T-helper 9 cell (primary cell): ENCODE data around the gene TCTN3.
A peak's percentile ranks its signal among the peaks of the same experiment; 100 is the strongest.
"Not testable (repeated sequence)": the region's sequence is repeated elsewhere in the genome, so short reads cannot be mapped to it uniquely, and the experiment has no call there.

Source experiments
- DNase-seq: peaks from one replicate; pipeline ENCODE4 v3.0.0-alpha.2; 2020
- total RNA-seq, 2 donors: gene quantifications; one replicate each; lab custom pipeline; 2026; lab: John Stamatoyannopoulos, UW

TCTN3 gene, protein sequence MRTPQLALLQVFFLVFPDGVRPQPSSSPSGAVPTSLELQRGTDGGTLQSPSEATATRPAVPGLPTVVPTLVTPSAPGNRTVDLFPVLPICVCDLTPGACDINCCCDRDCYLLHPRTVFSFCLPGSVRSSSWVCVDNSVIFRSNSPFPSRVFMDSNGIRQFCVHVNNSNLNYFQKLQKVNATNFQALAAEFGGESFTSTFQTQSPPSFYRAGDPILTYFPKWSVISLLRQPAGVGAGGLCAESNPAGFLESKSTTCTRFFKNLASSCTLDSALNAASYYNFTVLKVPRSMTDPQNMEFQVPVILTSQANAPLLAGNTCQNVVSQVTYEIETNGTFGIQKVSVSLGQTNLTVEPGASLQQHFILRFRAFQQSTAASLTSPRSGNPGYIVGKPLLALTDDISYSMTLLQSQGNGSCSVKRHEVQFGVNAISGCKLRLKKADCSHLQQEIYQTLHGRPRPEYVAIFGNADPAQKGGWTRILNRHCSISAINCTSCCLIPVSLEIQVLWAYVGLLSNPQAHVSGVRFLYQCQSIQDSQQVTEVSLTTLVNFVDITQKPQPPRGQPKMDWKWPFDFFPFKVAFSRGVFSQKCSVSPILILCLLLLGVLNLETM
- 23.4 to 44.4 reads per million in 2 donors for total RNA-seq

DNA sequence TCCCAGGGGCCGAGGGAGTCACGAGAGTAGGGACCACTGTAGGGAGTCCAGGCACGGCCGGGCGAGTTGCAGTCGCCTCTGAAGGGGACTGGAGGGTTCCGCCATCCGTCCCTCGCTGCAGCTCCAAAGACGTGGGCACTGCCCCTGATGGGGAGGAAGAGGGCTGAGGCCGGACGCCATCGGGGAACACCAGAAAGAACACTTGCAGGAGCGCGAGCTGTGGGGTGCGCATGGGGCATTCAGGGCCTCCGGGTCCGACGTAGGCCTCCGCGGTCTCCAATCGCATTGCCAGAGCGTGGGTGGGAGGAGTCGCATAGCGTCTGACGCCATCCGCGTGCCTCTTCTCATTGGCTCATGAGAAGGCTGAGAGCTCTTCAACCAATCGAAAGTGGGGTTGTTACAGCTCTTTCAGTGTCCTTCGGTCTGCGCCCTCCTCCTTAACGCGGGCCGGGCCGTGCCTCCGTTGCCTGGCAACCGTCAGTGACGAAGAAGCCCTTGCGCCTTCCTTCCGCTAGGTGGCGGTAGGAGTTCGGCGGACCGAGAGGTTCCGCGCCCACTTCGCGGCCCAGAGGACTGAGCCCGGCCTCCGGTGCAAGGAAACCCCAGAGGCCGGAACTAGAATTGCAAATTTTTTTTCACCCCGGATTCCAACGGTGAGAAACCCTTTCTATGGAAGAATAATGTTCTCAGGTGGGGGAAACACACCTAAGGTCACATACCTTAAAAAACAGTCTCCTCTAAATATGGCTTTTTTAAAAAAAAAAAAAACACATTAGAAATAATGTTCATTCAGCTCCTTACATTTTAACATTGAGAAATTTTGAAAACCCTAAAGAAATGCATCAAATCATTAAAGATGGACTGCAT lies at the start of gene TCTN3:
TCTN3 (minus strand) TSS at position 260 of the 867 bp plus-strand sequence; CDS start at position 232, 28 bp downstream.
- peak; percentile 88 for DNase-seq

DNA sequence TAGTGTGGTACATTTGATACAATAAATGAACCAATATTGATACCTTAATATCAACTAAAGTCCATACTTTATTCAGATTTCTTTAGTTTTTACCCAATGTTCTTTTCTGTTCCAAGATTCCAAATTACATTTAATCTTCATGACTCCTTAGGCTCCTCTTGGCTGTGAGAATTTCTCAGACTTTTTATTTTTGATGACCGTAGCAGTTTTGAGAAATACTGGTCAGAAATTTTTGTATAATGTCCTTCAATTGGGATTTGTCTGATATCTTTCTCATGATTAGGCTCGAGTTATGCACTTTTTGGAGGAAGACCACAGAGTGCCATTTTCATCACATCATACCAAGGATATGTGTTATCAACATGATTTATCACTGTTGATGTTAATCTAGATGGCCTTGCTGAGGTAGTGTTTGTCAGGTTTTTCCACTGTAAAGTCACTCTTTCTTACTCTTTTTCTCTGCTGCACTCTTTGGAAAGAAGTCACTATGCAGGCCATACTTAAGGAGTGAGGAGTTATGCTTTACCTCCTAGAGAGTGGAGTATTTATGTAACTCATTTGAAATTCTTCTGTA lies 49.3 kb upstream of the TCTN3 start:
- no peak for DNase-seq

DNA sequence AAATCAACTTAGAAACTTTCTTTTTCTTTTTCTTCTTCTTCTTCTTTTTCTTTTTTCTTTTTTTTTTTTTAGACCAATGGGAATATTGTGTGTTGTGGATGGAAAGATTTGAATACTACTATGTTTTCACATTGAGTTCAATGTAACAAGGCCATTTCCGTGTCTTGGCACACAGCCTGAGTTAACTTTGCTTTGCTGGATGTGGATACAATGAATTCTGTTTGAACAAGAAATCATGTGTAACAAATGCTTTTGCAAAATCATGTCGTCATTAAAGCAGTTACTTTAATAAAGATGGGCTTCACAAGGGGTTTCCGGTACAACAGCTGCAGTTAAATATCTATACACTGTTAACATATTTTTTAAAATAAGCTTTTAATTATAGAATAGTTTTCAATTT lies 48.8 kb upstream of the TCTN3 start:
- DNase-seq = no peak

DNA sequence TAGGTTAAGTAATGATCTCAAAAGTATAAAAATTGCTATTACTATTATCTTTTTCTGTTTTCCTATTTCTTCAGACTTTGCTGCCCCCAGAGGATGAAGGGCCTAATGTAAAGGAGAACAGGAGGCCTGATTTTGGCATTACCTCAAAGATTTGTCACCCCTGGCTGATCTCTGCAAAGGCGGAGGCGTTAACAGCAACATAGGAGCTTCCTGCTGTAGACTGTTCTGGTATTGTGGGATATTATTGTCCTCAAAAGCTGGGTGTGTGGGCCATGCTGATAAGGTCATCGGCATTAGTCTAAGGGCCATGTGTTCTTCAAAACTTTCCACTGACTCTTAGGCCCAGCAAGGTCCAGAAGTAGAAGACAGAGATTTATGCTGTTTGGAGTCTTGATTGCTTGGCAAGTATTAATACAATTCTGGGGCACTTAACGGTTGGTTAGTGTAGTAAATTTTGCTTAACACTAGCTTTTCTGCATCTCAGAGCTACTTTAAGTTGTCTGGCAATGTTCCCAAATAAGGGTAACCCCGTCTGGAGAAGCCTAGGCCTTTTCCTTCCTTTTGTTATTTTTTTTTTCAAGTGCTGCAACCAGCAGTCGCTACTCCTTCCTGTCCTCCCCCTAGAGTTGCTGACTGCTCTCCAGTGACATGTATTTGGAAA lies 48.2 kb upstream of the TCTN3 start:
- no peak for DNase-seq

DNA sequence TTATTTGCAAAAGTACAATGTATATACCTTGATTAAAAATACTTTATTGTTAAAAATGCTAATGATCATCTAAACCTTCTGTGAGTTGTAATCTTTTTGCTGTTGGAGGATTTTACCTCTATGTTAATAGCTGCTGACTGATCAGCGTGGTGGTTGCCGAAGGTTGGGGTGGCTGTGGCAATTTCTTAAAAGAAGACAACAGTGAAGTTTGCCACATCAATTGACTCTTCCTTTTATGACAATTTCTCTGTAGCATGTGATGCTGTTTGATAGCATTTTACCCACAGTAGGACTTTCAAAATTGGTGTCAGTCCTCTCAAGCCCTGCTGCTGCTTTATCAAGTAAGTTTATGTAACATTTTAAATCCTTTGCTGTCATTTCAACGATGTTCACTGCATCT lies 45.3 kb upstream of the TCTN3 start:
- no peak for DNase-seq

DNA sequence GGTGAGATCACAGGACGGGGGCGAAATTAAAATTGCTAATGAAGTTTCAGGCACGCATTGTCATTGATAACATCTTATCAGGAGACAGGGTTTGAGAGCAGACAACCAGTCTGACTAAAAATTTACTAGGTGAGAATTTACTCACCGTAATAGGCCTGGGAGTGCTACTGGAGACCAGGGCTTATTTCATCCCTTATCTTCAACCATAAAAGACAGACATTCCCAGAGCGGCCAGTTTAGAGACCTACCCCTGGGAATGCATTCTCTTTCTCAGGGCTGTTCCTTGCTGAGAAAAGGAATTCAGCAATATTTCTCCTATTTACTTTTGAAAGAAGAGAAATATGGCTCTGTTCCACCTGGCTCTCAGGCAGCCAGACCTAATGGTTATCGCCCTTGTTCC lies 39.2 kb upstream of the TCTN3 start:
- DNase-seq = not testable (repeated sequence)

DNA sequence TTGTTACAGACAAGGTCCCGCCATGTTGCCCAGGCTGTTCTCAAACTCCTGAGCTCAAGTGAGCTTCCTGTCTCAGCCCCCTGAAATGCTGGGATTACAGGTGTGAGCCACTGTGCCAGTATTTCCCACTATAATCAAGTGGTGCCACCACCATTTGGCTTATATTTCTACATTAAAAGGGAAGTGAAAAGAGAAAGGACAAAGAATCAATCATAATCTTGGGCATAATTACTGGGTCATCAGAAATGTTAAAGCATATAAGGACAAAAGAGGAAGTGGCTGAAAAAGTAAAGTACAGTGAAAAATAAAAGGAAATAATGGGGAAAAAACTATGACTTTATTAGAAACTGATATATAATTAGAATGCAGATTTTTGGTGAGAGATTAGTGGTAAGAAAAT lies 36.5 kb upstream of the TCTN3 start:
- no peak for DNase-seq

DNA sequence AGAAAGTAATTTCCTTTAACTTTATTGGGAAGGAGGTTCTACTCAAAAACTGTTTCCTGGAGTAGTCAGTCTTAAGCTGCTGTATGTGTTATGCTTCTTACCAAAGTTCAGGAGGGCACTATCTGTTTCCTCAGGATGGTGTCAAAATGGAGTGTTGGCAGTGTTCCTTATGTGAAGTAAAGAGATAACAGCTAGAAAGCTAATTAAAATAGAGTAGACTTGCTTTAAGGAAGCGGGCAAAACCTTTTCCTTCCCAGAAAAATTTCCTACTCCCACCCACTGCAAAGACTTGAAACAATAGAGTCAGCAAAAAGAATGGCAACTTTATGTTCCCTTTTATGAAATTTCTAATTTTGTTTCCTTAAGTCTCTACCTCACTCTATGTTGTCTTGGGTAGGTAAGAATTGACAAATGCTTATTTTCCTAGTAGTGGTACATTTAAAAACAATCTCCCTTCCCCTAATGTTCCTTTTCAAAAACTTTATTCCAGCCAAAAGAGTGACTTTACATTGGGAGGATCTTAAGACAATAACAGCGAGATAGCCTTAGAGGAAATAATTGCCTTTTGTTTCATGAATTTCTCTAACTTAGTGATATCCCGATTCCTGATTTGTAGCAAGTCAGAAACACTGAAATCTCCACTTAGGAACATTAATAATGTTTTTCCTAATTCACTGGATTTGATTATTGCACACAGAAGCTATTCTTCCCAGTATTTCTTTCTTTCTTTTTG lies 35.8 kb upstream of the TCTN3 start:
- DNase-seq = no peak

DNA sequence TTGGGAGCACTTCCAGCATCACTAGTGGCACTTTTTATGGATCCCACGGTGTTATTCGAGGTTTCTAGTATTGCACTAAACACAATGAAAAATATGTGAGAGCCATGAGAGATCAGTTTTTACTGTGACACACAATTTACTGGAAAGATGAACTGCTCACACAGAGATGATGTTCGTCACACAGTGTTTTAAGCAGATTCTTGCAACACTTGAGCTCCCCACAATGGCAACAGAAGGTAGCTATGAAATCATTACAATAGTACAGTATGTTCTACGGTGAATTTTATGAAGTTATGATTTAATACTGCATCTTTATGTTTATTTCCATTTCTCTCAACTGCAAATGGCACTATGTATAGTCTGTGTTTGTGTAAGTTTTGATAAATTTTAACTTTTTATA lies 34.8 kb upstream of the TCTN3 start:
- no peak for DNase-seq

DNA sequence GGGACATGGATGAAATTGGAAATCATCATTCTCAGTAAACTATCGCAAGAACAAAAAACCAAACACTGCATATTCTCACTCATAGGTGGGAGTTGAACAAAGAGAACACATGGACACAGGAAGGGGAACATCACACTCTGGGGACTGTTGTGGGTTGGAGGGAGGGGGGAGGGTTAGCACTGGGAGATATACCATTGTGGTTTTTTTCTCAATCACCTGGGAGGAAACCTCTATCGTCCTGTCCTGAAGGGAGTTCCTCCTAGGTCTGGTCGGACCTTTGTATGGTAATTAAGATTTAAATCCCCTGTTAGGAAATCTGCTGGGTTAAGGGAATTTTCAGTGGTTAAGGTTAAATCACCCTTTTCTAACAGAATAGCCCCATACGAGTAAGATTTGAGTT lies 28.8 kb upstream of the TCTN3 start:
- DNase-seq = not testable (repeated sequence)

DNA sequence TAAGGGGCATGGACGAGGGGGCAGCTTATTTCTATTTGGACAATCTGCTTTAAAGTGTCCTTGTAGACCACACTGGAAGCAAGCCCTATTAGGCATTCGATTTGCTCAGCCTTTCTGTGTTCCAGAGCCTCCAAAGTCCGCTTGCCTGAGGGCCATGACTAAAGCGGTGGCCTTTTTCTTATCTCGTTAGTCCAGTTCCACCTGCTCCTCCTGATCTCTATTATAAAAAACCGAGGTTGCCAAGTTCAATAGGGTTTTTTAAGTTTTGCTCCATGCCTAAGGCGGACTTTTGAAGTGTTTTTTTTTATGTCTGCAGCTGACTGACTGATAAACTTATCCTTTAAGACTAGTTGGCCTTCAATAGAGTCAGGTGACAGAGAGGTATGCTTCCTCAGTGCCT lies 27.0 kb upstream of the TCTN3 start:
- not testable (repeated sequence) for DNase-seq

DNA sequence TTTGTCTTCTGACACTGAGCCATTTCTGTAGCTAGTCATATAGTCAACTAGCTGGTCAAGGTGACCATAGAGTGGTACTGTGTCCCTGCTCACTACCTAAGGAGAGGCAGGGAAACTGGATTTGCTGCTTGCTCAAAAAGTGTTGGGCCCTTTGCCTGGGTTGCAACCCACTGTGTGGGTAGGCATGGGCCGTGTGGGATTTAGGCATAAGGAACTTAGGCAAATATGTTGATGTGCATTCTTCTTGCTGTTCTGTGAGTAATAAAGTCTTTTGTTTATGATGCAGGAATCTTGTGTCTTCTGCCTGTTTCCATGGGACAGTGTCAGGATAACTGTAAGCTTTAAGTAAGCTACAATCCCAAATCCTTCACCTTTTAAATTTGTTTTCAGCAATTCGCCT lies 23.1 kb upstream of the TCTN3 start:
- DNase-seq = no peak

DNA sequence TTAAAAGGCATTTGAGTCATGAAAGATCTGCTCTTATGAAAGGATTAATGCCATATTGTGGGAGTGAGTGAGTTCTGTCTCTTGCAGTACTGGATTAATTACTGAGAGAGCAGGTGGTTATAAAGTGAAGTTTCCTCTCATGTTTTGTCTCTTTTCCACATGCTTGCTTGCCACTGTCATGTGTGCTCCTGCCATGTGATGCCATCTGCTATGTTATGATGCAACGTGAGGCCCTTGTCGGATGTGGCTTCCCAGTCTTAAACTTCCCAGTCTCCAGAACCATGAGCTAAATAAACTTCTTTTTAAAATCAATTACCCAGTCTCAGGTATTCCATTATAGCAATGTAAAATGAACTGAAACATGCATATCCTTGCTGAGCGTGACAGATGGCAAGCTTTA lies 22.7 kb upstream of the TCTN3 start:
- no peak for DNase-seq

DNA sequence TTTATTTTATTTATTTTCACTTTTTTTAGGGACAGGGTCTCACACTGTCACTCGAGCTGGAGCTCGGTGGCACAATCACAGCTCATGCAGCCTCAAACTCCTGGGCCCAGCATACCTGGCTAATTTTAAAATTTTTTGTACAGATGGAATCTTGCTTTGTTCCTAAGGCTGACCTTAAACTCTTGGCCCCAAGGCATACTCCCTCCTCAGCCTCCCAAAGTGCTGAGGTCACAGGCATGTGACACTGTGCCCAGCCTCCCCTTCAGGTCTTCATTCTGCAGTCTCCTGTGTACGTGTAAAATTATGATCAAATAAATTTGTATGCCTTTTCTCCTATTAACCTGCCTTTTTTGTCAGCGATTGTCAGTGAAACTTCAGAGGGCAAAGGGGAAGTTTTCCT lies 17.8 kb upstream of the TCTN3 start:
- no peak for DNase-seq

DNA sequence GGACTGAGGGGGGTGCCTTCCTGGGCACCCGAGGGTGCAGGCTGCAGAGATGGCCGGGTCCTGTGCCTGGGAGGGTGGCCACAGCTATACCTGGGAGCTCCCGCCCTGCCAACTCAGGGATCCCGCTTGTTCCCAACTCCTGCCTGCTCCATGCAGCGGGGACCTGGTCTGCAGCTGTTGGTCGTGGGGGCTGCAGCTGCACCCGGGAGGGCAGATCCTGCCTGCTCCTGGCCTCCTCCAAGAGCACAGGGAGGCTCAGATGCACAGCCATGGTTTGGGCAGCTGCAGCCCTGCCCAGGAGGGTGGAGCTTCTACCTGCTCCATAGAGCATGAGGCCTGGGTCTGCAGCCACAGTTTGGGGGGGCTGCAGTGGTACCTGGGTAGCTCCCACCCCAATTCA lies 13.3 kb upstream of the TCTN3 start:
- no peak for DNase-seq

DNA sequence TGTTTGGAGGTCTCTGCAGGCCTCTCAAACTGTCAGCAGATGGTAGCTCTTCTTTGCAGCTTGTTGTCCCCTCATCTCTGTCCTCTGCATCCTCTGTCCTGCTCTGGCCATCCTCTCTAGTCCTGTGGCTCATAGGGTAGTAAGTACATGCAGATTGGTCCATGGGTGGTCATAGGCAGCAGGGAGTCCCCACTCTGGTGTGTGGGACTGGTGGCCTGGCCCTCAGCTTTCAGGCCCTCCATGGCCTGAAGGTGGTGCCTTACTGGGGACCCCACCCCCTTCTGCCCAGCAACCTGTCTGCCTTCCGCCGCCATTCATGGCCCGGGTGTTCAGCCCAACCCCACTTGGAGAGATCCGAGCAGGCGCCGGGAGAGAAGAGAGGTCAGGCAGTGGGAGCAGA lies 12.8 kb upstream of the TCTN3 start:
- no peak for DNase-seq

DNA sequence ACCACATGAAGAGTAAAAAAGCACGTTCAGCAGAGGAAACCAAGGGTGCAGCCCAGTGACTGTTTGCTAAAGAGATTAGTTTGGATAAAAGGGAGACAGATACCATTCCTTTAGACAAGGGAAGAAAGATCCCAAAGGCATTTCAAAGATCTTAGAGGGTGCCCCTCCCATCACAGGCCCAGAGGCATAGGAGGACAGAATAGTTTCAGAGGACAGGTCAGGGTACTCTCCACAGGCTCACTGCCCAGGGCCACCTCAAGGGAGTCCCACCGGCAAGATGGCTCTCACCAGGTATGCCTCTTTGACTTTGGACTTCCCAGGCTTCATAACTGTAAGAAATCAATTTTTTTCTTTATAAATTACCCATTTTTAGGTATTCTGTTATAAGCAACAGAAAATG lies 4.7 kb upstream of the TCTN3 start:
- DNase-seq = no peak

DNA sequence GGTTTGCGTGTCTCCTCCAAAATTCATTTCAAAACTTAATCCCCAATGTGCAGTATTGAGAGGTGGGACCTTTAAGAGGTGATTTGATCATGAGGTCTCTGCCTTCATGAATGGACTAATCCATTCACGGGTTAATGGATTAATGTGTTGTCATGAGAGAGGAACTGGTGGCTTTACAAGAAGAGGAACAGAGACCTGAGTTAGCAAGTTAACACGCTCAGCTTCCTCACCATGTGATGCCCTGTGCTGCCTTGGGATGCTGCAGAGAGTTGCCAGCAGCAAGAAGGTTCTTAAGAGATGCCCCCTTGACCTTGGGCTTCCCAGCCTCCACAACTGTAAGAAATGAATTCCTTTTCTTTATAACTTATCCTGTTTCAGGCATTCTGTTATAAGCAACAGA lies 3.7 kb upstream of the TCTN3 start:
- no peak for DNase-seq

DNA sequence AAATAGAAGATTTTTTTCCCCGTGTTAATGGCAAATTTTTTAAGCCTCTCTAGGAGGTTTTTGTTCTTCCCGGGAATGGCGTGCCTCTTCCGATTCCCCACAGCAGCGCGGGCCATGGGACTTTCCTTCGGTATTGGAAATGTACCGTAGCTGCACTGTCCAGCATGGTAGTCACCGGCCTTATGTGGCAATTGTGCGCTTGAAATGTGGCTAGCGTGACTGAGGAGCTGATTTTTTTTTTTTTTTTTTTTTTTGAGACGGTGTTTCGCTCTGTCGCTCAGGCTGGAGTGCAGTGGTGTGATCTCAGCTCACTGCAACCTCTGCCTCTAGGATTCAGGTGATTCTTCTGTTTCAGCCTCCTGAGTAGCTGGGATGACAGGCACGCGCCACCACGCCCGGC lies 938 bp upstream of the TCTN3 start:
- DNase-seq = no peak

DNA sequence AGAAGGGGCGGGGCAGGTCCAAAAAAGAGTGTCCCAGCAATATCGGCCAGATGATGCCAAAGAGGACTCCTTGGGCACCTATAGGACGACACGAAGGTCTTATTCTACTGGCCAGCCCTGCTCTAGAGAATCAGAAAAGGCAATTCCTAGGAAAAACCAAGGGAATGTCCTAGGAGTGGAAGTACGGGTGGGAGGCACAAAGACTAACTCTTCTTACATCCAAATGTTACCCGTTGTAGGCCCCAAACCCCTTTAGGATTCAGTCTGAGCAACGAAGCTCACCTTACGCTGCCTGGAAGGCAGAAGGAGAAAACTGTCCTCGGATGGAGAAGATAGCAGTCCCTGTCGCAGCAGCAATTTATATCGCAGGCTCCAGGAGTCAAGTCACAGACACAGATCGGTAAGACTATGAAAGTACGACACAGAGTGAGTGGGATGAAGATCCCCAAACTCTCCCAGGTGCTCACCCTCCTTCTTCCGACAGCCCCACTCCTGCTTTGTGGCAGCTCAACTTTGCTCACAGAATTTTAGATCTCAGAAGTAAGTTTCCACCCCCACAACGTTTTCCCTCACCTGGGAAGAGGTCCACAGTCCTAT lies 558 bp downstream of the TCTN3 start:
- DNase-seq = peak; percentile 1

DNA sequence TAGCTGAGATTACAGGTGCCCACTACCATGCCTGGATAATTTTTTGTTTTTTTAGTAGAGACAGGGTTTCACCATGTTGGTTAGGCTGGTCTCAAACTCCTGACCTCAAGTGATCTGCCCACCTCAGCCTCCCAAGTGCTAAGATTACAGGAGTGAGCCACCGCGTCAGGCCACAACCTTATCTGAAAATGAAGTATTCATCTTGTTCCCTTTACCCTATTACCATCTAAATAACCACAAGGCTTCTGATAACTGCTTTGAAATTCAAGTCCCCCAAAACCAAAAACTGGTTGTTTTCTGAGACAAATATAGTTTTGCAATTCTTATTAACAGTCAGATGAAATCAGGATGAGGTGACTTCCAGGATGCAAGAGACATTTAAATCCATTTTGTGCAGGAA lies 2.4 kb downstream of the TCTN3 start:
- DNase-seq = no peak

DNA sequence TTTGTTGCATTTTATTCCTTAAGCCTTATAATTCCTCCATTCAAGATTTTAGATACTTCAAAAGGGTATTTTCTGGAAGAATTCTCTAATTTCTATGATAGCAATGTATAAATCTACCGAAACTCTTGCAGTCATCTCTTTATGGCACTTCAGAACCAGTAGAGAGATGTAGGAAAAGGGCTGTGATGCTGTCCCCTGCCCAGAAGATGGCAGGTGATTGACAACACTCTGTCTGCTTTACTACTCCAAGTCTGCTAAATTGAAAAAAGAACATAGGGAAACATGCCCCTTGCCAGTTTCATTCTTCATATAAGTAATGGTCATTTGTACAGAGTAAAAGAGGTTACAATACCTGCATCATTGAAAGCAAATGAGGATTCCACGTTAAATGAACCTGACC lies 5.1 kb downstream of the TCTN3 start:
- DNase-seq = no peak
